Measurements from ENCODE around the gene C1orf167.

DNA sequence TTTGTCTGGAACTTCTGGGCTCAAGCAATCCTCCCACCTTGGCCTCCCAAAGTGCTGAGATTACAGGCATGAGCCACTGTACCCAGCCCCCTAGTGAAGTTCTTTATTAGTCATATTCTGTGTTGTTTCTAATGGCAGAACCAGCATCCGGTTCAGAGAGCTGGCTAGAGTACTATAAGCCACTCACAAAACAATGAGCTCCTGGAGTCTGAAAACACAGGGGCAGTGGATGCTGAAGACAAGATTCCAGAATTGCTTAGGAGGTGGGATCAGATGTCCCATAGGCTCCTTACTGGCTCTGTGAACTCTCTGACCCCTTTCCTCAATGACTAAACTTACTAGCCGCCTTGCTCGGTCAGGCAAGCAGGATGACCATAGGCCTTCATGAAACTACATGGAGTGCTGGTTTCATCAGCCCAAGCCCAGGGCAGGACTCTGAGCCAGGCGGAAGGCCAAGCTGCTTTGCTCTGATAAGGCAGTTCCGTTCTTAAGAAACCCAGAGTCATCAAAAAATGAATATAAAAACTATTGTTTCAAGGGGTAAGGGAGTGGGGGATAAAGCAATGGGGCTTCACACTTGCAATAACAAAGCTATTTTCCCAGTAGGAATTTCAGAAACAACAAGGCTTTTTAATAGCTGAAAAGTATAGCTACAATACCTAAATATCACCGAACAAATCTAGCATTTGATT is 35.7 kb downstream of the C1orf167 start:
- TF ChIP-seq, protein P1, sequence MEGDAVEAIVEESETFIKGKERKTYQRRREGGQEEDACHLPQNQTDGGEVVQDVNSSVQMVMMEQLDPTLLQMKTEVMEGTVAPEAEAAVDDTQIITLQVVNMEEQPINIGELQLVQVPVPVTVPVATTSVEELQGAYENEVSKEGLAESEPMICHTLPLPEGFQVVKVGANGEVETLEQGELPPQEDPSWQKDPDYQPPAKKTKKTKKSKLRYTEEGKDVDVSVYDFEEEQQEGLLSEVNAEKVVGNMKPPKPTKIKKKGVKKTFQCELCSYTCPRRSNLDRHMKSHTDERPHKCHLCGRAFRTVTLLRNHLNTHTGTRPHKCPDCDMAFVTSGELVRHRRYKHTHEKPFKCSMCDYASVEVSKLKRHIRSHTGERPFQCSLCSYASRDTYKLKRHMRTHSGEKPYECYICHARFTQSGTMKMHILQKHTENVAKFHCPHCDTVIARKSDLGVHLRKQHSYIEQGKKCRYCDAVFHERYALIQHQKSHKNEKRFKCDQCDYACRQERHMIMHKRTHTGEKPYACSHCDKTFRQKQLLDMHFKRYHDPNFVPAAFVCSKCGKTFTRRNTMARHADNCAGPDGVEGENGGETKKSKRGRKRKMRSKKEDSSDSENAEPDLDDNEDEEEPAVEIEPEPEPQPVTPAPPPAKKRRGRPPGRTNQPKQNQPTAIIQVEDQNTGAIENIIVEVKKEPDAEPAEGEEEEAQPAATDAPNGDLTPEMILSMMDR (IDR thresholded peaks at IDR 0.05; ENCODE audit: low read length): no peak
- no peak for TF ChIP-seq EZH2 (optimal IDR thresholded peaks at IDR 0.05; ENCODE audit: low read depth, low read length)

All from MM.1S (cell line).